K562 treated with DMSO at 1 percent for 4 hours (cell line): ENCODE measurements around the gene OR5V1. TPM values are rescaled to one million over a fixed set of nuclear protein-coding genes. Genes with fewer than 3 reads are reported as not detected.

Experiments used
- total RNA-seq: library from RNA; unstranded; fragments of 300-600 nt; gene quantifications from 2 replicates; pipeline ENCODE4 v1.2.3, GENCODE V29; 2022; ENCODE audit not compliant: insufficient read depth

OR5V1 gene
- total RNA-seq = not detected in 2 replicates

DNA sequence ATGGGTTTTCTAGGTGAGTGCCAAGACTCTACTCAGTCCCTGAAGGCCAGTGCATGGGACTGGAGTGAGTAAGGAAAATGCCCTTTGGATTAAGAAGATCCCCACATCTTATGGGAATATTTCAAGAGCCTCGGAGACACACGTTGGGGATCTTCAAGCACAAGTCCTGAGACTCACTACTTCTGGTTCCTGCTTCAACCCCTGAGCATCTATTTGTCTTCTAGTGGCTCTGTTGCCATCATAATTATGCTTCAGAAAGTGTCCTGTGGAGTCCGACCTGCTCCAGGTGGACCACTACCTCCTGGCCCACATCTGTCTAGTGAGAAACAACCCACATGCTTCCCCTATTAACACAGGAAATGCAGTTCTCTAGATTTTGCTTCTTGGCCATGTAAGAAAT lies at the start of gene OR5V1:
Gene OR5V1 (minus strand): TSS at position 101 of the 400 bp plus-strand sequence. CDS start 12,670 bp downstream, outside the sequence.

GRCh38 chr6:29414588-29414987 lies 45.9 kb upstream of the OR5V1 start, which contains the start of gene OR12D1:
TSS of gene OR12D1 (plus strand) at chr6:29414928.

GRCh38 chr6:29395331-29395730 lies 26.7 kb upstream of the OR5V1 start, which contains the start of gene OR12D2:
TSS of gene OR12D2 (plus strand) at chr6:29395631. CDS start at chr6:29396700, 1,069 bp downstream.

GRCh38 chr6:29375191-29375590 lies 6.5 kb upstream of the OR5V1 start, which contains the start of gene OR12D3:
TSS of gene OR12D3 (minus strand) at chr6:29375291. CDS start at chr6:29375287, 4 bp downstream.

Other genes starting within 250 kb of the OR5V1 start
- not detected in 2 replicates for gene OR2J2, start 198.0 kb downstream of the OR5V1 start, total RNA-seq
- not detected in 2 replicates for gene OR14J1, start 67.2 kb downstream of the OR5V1 start, total RNA-seq
- gene OR12D3, start 6.4 kb upstream of the OR5V1 start, total RNA-seq = not detected in 2 replicates
- not detected in 2 replicates for gene OR12D2, start 26.8 kb upstream of the OR5V1 start, total RNA-seq
- not detected in 2 replicates for gene OR12D1, start 46.1 kb upstream of the OR5V1 start, total RNA-seq
- not detected in 2 replicates for gene OR10C1, start 70.4 kb upstream of the OR5V1 start, total RNA-seq
- not detected in 2 replicates for gene OR11A1, start 88.2 kb upstream of the OR5V1 start, total RNA-seq
- gene OR2H1, start 88.3 kb upstream of the OR5V1 start, total RNA-seq = not detected in 2 replicates
- not detected in 2 replicates for gene MAS1L, start 119.1 kb upstream of the OR5V1 start, total RNA-seq
- not detected in 2 replicates for gene UBD, start 190.9 kb upstream of the OR5V1 start, total RNA-seq
- gene OR2H2, start 216.3 kb upstream of the OR5V1 start, total RNA-seq = 0.34 TPM in 1 of 2 replicates, not detected in the other